ENCODE measurements around the gene FYTTD1.

DNA sequence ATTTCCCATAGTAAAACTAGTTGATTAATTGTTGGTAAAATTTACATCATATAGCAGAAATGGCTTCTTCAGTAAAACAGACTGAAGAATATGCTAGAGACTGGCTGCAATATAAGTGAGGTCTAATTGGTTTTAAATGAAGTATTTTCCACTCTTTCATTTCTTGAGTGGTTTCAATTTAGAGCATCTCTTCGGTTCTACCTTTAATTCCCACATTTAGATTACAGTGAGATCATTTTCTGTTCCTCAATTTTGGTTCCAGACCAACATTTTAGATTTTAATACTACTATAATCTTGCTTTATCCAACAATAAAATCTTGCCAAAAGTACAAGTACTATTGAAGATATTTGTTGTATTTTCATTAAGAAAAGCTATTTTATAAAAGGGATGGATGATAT is 40.4 kb downstream of the FYTTD1 start:
- TF ChIP-seq, protein P1, sequence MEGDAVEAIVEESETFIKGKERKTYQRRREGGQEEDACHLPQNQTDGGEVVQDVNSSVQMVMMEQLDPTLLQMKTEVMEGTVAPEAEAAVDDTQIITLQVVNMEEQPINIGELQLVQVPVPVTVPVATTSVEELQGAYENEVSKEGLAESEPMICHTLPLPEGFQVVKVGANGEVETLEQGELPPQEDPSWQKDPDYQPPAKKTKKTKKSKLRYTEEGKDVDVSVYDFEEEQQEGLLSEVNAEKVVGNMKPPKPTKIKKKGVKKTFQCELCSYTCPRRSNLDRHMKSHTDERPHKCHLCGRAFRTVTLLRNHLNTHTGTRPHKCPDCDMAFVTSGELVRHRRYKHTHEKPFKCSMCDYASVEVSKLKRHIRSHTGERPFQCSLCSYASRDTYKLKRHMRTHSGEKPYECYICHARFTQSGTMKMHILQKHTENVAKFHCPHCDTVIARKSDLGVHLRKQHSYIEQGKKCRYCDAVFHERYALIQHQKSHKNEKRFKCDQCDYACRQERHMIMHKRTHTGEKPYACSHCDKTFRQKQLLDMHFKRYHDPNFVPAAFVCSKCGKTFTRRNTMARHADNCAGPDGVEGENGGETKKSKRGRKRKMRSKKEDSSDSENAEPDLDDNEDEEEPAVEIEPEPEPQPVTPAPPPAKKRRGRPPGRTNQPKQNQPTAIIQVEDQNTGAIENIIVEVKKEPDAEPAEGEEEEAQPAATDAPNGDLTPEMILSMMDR (IDR thresholded peaks at IDR 0.05), result no peak
- no peak for TF ChIP-seq POLR2A (IDR thresholded peaks at IDR 0.05)
- TF ChIP-seq POLR2AphosphoS5 (IDR thresholded peaks at IDR 0.05), result no peak
